Measurements from ENCODE around the gene RNASEH2A. TPM values are rescaled to one million over a fixed set of nuclear protein-coding genes. Genes with fewer than 3 reads are reported as not detected.

RNASEH2A gene
- total RNA-seq, 1 experiment from 2014 or later: 79.5 TPM

DNA sequence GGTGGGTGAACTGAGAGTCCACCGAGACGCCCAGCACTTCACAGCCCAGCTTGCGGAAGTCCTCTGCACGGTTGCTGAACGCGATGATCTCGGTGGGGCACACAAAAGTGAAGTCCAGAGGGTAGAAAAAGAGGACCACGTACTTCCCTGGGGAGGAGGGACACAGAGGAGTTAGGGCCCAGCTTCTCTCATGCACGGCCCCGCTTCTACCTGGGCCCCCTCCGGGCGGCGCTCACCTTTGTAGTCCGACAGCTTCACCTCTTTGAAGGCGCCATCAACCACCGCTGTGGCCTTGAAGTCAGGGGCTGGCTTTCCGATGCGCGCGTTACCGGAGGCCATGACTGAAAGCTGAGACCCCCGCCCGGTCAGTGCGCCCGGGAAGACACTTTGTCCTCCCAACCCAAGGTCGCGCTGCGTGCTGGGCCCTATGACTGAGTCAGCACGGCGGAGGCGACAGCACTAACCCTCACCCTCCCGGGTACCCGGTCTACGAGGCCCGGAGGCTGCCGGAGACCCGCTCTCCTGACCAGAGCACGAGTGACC lies 5.4 kb upstream of the RNASEH2A start:
- H4K8ac ChIP-seq (replicated peaks; ENCODE audit: insufficient read length, low read depth, low read length): no peak overlapping the region
- H2AFZ ChIP-seq (ENCODE audit: low read length): no peak overlapping the region
- peaks cover 4% of the 10 kb centered on the region for H3K79me1 ChIP-seq (ENCODE audit: insufficient read depth, low read depth, low read length, poor library complexity, severe bottlenecking)
- Mint-ChIP-seq H3K4me1 (peaks cover 18 to 20% of the 10 kb centered on the region in 2 experiments), H3K4me3 (peak overlapping the region; percentile 91 to 94), H3K27ac (peak overlapping the region in 1 of 3 experiments; percentile 81; a peak in 1 of 7 replicates), H3K36me3 (ENCODE audit: insufficient read depth in 1 of 3, low read depth in 3 of 3) (peaks cover 11 to 44% (median 35%) of the 10 kb centered on the region in 3 experiments; a peak in 6 of 7 replicates), H3K27me3 (ENCODE audit: low read depth) (peaks cover 6% of the 10 kb centered on the region), H3K9me3 (no peaks in the 10 kb centered on the region; a peak in 1 of 5 replicates)
- peak overlapping the region; percentile 73 for H3K18ac ChIP-seq (ENCODE audit: insufficient read length, low read depth, low read length)
- no peak overlapping the region for H2BK5ac ChIP-seq (ENCODE audit: insufficient read length, low read length)
- peak; percentile 45 for DNase-seq
- H4K20me1 ChIP-seq (ENCODE audit: control insufficient read depth, insufficient read depth, insufficient read length): no peaks in the 10 kb centered on the region
- H2BK120ac ChIP-seq (ENCODE audit: low read depth, low read length, poor library complexity, severe bottlenecking): no peak overlapping the region
- H2BK15ac ChIP-seq (ENCODE audit: low read depth, low read length): no peak overlapping the region
- H3K9ac ChIP-seq (ENCODE audit: extremely low read depth, insufficient read length, low read length): peak overlapping the region; percentile 85
- H3K4me2 ChIP-seq (ENCODE audit: insufficient read depth, insufficient read length, low read length): peak overlapping the region; percentile 84
- no peak overlapping the region for H3K4ac ChIP-seq (ENCODE audit: low read depth, low read length)
- peaks cover 18% of the 10 kb centered on the region for H3K23me2 ChIP-seq (ENCODE audit: insufficient read length, low read depth, low read length, poor library complexity, severe bottlenecking)
- no peak overlapping the region for H3T11ph ChIP-seq (ENCODE audit: low read length)
- no peak overlapping the region for H3K56ac ChIP-seq (ENCODE audit: insufficient read length, low read depth, low read length)
- no peak overlapping the region for H2BK20ac ChIP-seq (ENCODE audit: low read depth, low read length, poor library complexity, severe bottlenecking)
- H3K4me1 ChIP-seq (ENCODE audit: insufficient read depth, low read length): no peaks in the 10 kb centered on the region; the same call in 1 of the 2 replicates
- no peak overlapping the region for H4K5ac ChIP-seq (ENCODE audit: insufficient read length, low read depth, low read length)
- no peak overlapping the region for H2AK5ac ChIP-seq (ENCODE audit: insufficient read length, low read length)
- H3K79me2 ChIP-seq (ENCODE audit: insufficient read depth, low read length): no peaks in the 10 kb centered on the region
- peak overlapping the region; percentile 86 for H3K14ac ChIP-seq (ENCODE audit: insufficient read depth, low read length)
- H3K9me3 ChIP-seq (ENCODE audit: control insufficient read depth, low read depth, low read length): no peaks in the 10 kb centered on the region
- no peak overlapping the region for H2BK12ac ChIP-seq (ENCODE audit: insufficient read length, low read depth, low read length)
- WGBS (ENCODE audit: extremely low coverage, insufficient read length, low lambda C conversion rate): no CpG with 5 or more reads among the region's 38 CpGs
- H4K91ac ChIP-seq (ENCODE audit: insufficient read length, low read depth, low read length): no peak overlapping the region
- no peak overlapping the region for H3K23ac ChIP-seq (ENCODE audit: insufficient read length, low read depth, low read length)
- TF ChIP-seq, protein P1, sequence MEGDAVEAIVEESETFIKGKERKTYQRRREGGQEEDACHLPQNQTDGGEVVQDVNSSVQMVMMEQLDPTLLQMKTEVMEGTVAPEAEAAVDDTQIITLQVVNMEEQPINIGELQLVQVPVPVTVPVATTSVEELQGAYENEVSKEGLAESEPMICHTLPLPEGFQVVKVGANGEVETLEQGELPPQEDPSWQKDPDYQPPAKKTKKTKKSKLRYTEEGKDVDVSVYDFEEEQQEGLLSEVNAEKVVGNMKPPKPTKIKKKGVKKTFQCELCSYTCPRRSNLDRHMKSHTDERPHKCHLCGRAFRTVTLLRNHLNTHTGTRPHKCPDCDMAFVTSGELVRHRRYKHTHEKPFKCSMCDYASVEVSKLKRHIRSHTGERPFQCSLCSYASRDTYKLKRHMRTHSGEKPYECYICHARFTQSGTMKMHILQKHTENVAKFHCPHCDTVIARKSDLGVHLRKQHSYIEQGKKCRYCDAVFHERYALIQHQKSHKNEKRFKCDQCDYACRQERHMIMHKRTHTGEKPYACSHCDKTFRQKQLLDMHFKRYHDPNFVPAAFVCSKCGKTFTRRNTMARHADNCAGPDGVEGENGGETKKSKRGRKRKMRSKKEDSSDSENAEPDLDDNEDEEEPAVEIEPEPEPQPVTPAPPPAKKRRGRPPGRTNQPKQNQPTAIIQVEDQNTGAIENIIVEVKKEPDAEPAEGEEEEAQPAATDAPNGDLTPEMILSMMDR (conservative IDR thresholded peaks at IDR 0.05): no peak
- no peak overlapping the region for H3K27ac ChIP-seq (ENCODE audit: insufficient read length, low read depth, low read length)
- no peaks in the 10 kb centered on the region for H3K27me3 ChIP-seq (ENCODE audit: insufficient read depth, low read length)
